ENCODE results near the gene KCNQ1.

KCNQ1 gene

GRCh38 chr11:2881076-2881980 lies 436.5 kb downstream of the KCNQ1 start:
- DNase-seq (ENCODE audit: low read depth, low spot score) = no peak

- DNase-seq (ENCODE audit: low read depth, low spot score) = no peak
These were observed 437.2 kb downstream of the KCNQ1 start for GRCh38 chr11:2881981-2882375.

GRCh38 chr11:2882396-2883110 lies 437.7 kb downstream of the KCNQ1 start:
- no peak for DNase-seq (ENCODE audit: low read depth, low spot score)

GRCh38 chr11:2883640-2883978 lies 438.8 kb downstream of the KCNQ1 start:
- no peak for DNase-seq (ENCODE audit: low read depth, low spot score)

GRCh38 chr11:2883979-2884815 lies 439.4 kb downstream of the KCNQ1 start:
- DNase-seq (ENCODE audit: low read depth, low spot score) = no peak

- no peak for DNase-seq (ENCODE audit: low read depth, low spot score)
These were observed 440.3 kb downstream of the KCNQ1 start for GRCh38 chr11:2885017-2885677.

- peak; percentile 48 for DNase-seq (ENCODE audit: low read depth, low spot score)
These were observed 440.9 kb downstream of the KCNQ1 start, which contains the start of gene CDKN1C for GRCh38 chr11:2885678-2886081. Gene CDKN1C, minus strand, starts transcription at chr11:2885775. Its CDS starts 319 bp downstream, at chr11:2885456.

GRCh38 chr11:2886191-2886894 lies 441.5 kb downstream of the KCNQ1 start:
- DNase-seq (ENCODE audit: low read depth, low spot score) = no peak

- no peak for DNase-seq (ENCODE audit: low read depth, low spot score)
These were observed 442.1 kb downstream of the KCNQ1 start for GRCh38 chr11:2886936-2887335.

- DNase-seq (ENCODE audit: low read depth, low spot score) = no peak
These were observed 442.8 kb downstream of the KCNQ1 start for GRCh38 chr11:2887515-2888195.

GRCh38 chr11:2888266-2888968 lies 443.6 kb downstream of the KCNQ1 start:
- peak; percentile 74 for DNase-seq (ENCODE audit: low read depth, low spot score)

- no peak for DNase-seq (ENCODE audit: low read depth, low spot score)
These were observed 444.8 kb downstream of the KCNQ1 start for GRCh38 chr11:2889362-2890273.

GRCh38 chr11:2890466-2891294 lies 445.9 kb downstream of the KCNQ1 start:
- DNase-seq (ENCODE audit: low read depth, low spot score) = no peak

GRCh38 chr11:2891326-2892214 lies 446.8 kb downstream of the KCNQ1 start:
- DNase-seq (ENCODE audit: low read depth, low spot score) = no peak

GRCh38 chr11:2892215-2892966 lies 447.6 kb downstream of the KCNQ1 start:
- peak; percentile 27 for DNase-seq (ENCODE audit: low read depth, low spot score)

Measured in activated naive CD8-positive, alpha-beta T cell treated with anti-CD3 and anti-CD28 coated beads, Interleukin-2, amount 50 U/mL, for 16 hours (primary cell).